H54 (cell line): ENCODE data around the gene VEPH1.

Experiments used
- DNase-seq: peaks from one replicate; pipeline ENCODE4 v3.0.0; 2011; ENCODE audit warnings: low spot score, mixed read lengths; ENCODE audit not compliant: insufficient read length
- FAIRE-seq: peaks from 3 replicates; lab custom pipeline; 2011; peaks lifted over from hg19 to GRCh38; lab: Jason Lieb, UNC
- POLR2A ChIP-seq: IDR thresholded peaks from 2 replicates; pipeline ENCODE4 v1.6.1; 2011; ENCODE audit warnings: low read depth, mild to moderate bottlenecking, low read length

VEPH1 gene

DNA sequence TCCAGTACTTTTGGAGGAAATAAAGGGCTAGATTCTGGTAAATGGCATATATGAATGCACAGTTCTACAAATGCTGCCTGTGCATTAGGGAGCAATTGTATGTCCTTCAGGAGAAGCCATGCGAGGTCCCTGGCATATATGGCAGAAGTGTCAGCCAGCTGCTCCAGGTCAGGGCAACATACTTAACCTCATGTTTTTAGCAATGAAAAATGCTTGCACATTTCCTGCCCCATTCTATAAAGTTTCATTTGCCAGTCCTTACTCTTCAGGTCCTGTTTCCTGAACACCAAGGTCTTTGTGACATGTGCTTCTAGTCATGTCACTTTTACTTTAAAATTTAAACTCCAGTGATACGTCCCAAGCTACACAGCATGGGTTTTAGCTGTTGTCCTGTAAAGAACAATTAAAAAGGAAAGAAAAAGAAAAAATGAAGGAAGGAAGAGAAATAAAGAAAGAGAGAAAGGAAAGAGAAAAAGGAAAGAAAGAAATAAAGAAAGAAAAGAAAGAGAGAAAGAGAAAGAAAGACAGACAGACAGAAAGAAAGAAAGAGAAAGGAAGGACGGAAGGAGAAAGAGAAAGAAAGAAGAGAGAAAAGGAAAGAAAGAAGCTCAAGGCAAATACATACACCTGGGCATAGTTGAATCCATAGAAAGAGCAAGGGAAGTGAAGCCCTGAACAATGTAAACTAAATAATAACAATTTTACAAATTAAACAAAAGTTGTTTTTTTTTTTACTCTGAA lies 86.7 kb downstream of the VEPH1 start:
- FAIRE-seq (no peak), DNase-seq (no peak)
- no peak for TF ChIP-seq POLR2A

DNA sequence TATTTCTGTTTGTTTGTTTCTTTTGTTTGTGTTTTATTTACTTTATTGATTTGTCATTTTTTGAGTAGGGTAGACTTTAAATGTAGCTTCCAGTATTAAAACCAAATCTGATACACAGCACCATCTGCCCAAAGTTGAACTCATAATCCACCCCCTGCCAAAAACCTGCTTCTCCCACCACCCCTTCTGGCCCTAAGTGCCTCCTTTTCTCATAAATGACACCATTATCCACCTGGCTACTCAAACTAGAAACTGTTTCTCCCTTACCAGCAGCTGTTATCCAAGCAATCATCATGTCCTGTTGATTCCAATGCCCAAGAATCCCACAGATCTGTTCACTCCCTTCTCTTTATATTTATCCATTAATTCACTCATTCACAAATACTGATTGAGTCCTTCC lies 88.4 kb downstream of the VEPH1 start:
- no peak for DNase-seq
- no peak for FAIRE-seq
- no peak for TF ChIP-seq POLR2A

DNA sequence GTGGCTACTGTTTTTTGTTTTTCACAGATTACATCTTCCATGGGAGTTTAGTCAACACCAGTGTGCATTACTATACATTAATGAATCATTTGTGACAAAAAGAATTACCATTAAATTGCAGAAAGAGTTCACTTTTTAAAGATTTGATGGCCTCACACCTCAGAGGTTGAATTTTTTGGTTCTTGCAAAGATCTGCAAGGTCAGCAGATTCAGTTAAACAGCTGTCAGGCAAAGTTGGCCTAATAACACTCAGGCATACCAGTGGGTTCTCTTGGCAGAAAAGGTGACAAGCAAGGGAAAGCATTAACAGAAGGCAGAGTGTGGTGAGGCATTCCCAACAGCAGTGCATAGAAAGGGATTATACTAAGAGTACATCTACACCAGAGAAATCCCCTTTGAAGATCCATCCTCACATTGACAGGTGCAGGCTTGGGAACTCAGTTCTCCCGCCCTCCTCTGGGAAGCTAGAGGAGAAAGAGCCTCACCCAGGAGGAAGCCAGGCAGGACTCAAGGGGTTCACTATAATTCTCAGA lies 90.8 kb downstream of the VEPH1 start:
- FAIRE-seq: no peak
- DNase-seq: no peak
- no peak for TF ChIP-seq POLR2A

GRCh38 chr3:157410945-157411344 lies 92.3 kb downstream of the VEPH1 start:
- FAIRE-seq (no peak), DNase-seq (no peak)
- no peak for TF ChIP-seq POLR2A

GRCh38 chr3:157409516-157409915 lies 93.7 kb downstream of the VEPH1 start:
- no peak for DNase-seq
- no peak for TF ChIP-seq POLR2A
- no peak for FAIRE-seq

DNA sequence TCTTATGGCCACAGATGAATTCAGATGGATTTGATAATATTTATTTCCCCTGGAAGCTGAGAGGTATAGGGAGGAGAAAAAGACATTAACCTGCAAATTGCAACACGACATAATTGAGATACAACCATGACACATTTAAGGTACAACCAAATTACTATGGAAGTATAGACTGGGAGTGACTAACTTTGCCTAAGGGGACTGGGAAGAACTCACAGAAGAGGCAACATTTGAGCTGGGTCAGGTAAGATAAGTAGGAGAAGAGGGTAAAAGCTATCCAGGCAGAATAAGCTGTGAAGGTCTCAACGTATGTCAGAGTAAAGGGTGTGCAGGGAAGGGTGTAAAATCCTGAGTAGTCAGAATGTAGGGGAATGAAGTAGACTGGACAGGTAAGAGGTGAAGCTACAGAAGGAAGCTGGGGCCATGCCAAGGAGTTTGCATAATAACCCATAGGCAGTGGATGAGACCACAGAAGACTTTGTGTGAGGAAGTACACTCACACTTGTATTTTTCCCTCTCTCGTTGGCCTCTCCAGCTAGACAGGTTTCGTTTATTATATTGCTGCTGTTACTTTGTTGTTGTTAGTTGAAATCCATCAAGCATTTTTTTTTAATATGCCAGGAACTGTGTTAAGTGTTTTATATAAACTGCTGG lies 94.6 kb downstream of the VEPH1 start:
- DNase-seq: no peak
- FAIRE-seq: no peak
- TF ChIP-seq POLR2A: no peak

DNA sequence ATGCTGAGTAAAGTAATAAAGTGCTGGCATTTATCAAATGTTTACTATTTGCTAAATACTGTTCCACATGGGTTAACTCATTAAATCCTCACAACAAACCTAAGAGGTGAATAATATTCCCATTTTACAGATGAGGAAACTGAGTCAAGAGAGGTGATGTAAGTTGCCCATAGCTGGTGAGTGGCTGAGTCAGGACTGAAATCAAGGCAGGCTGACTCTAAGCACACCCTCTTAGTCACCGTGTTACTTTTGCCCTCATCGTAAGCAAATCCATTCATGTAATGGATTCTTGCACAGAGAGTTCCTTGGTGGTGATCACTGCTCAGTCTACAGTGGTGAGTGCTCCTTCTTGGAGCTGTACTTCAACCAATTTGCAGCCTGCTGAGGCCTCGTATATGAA lies 95.4 kb downstream of the VEPH1 start:
- no peak for FAIRE-seq
- no peak for TF ChIP-seq POLR2A
- DNase-seq: no peak

DNA sequence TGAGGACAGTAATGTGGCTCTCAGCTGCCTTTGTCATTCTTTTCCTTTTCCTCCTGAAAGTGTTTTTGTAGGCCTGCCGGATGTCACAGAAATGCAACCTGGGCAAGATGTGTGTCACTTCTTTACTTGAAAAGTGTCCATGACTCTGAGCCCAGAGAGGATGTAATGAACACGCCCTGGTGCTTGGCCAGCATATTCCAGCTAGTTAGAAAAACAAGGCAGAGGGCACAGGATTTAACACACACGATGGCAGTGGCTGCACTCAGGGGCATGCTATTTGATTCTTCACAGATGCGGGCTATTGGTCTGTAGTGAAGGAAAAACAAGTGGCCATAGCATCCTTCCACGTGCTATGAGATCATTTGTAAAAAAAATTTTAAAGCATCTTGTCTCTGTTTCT lies 96.8 kb downstream of the VEPH1 start:
- no peak for TF ChIP-seq POLR2A
- no peak for DNase-seq
- no peak for FAIRE-seq

GRCh38 chr3:157405457-157405856 lies 97.8 kb downstream of the VEPH1 start:
- FAIRE-seq: no peak
- TF ChIP-seq POLR2A: no peak
- no peak for DNase-seq

DNA sequence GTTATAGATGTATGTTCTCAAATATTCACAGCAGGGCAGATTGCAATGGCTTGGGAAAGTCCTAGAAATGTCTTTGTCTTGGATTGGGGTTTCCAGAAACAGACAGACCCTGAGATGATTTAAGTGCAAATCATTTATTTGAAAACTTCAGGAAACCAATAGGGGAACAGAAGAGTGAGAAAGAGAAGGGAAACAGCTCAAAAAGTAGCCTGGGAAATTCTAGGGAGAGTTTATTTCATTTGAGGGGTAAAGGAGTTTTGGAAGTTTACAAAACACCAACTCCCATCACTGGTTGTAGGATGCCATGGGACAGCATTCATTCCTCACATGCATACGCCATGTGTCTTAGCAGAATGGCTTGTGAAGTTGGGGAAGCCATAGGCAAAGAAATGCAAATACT lies 98.8 kb downstream of the VEPH1 start:
- no peak for TF ChIP-seq POLR2A
- no peak for DNase-seq
- no peak for FAIRE-seq

GRCh38 chr3:157398598-157398997 lies 104.6 kb downstream of the VEPH1 start:
- FAIRE-seq (no peak), DNase-seq (no peak)
- TF ChIP-seq POLR2A: no peak

- FAIRE-seq: no peak
- DNase-seq: no peak
- no peak for TF ChIP-seq POLR2A
These were observed 108.8 kb downstream of the VEPH1 start for GRCh38 chr3:157394411-157394810.

DNA sequence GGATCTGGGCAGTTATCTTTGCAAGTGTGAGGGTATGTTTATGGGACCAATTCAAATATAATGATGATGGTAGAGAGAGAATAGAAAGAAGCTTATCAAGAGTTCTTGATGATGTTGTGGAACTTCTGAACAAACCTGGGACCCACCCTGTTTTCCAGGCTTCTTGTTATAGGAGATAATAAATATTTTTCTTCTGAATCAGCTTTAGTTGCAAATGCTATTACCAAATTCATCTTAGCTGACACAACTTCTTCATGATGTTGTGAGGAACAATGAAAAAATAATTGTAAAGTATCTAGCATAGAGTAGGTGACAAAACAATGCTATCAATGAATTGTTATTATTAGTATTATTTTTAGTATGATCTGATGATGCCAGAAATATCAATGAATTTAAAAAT lies 110.1 kb downstream of the VEPH1 start:
- FAIRE-seq: no peak
- no peak for TF ChIP-seq POLR2A
- DNase-seq: no peak

GRCh38 chr3:157392104-157392503 lies 111.1 kb downstream of the VEPH1 start:
- TF ChIP-seq POLR2A: no peak
- DNase-seq (no peak), FAIRE-seq (no peak)
